ENCODE results near the gene TMEM232.

Gene TMEM232

DNA sequence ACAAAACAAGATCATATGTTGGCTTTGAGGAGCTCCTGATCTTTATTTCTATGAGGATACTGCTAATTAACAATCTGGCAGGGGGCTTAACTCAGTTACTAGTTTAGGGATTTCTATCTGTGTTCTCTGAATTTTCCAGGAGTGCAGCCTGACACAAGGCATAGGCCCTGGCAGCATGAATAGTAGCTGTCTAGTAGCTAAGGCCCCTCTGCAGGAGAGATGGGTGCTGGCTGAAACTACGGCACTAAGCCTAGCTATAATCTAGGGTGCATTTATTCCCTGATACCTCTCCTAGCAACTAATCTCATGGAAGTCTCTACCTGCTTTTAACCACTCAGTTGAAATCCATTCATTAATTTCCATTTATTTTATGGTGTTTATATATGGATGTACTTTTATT is 268.2 kb downstream of the TMEM232 start:
- 89% methylated on average over 1 of the region's 1 CpG for WGBS
- Histone ChIP-seq H3K9ac (ENCODE audit: low read depth, low read length) (no peak overlapping the region), H3K4me1 (ENCODE audit: insufficient read depth, low read length) (no peaks in the 10 kb centered on the region), H3K27ac (ENCODE audit: low read depth, low read length) (no peak overlapping the region), H3K27me3 (ENCODE audit: insufficient read depth, low read length) (no peaks in the 10 kb centered on the region), H3K4me3 (ENCODE audit: low read length) (no peak overlapping the region), H3K36me3 (ENCODE audit: insufficient read depth, low read length) (no peaks in the 10 kb centered on the region), H3K9me3 (ENCODE audit: insufficient read depth, low read depth, low read length) (no peaks in the 10 kb centered on the region)

- no peaks in the 10 kb centered on the region for H3K9me3 ChIP-seq (ENCODE audit: insufficient read depth, low read depth, low read length)
- H3K27me3 ChIP-seq (ENCODE audit: insufficient read depth, low read length) = no peaks in the 10 kb centered on the region
- H3K9ac ChIP-seq (ENCODE audit: low read depth, low read length) = no peak overlapping the region
- WGBS = 94% methylated on average over 4 of the region's 4 CpGs
- H3K4me1 ChIP-seq (ENCODE audit: insufficient read depth, low read length) = no peaks in the 10 kb centered on the region
- H3K4me3 ChIP-seq (ENCODE audit: low read length) = no peak overlapping the region
- H3K27ac ChIP-seq (ENCODE audit: low read depth, low read length) = no peak overlapping the region
- H3K36me3 ChIP-seq (ENCODE audit: insufficient read depth, low read length) = no peaks in the 10 kb centered on the region
These were observed 283.6 kb downstream of the TMEM232 start for GRCh38 chr5:110442856-110443255.

DNA sequence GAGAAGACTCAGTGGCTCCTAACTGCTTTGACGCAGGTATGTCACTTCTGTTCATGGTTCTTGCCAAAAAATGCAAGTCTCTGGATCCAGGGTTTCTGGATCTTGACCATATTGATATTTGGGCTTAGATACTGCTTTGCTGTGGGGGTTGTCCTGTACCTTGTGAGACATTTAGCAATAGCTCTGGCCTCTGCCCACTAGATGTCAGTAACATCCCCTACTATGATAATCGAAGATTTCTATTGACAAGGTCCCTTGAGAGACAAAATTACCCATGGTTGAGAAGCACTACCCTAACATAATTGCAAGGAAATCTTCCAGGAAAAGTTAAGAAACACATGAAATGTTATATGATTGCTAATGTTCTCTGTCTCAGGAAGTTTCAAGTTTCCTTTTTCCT is 285.4 kb downstream of the TMEM232 start:
- Histone ChIP-seq H3K9me3 (ENCODE audit: insufficient read depth, low read depth, low read length) (no peaks in the 10 kb centered on the region), H3K4me3 (ENCODE audit: low read length) (no peak overlapping the region), H3K27ac (ENCODE audit: low read depth, low read length) (no peak overlapping the region), H3K4me1 (ENCODE audit: insufficient read depth, low read length) (no peaks in the 10 kb centered on the region), H3K9ac (ENCODE audit: low read depth, low read length) (no peak overlapping the region), H3K36me3 (ENCODE audit: insufficient read depth, low read length) (no peaks in the 10 kb centered on the region), H3K27me3 (ENCODE audit: insufficient read depth, low read length) (no peaks in the 10 kb centered on the region)
- 56% methylated on average over 2 of the region's 2 CpGs for WGBS

DNA sequence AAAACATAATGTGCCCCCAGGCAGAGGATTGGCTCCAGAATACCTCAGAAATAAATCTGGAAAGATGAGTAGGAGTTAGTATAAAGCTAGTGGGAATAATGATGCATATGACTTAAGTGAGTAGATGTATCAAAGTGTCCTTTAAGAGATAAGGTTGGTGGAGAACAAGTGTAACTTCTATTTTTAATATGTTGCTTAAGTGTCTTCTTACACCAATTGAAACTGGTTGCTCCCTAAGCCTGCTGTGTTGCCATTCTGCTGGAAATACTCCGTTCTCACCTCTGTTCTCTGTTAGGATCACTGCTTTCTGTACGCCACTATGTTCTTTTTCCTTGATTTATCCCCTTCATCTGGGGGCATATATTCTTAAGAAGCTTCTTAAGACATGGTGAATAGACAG is 286.4 kb downstream of the TMEM232 start:
- no peaks in the 10 kb centered on the region for H3K4me1 ChIP-seq (ENCODE audit: insufficient read depth, low read length)
- H3K27ac ChIP-seq (ENCODE audit: low read depth, low read length) = no peak overlapping the region
- no peak overlapping the region for H3K9ac ChIP-seq (ENCODE audit: low read depth, low read length)
- H3K4me3 ChIP-seq (ENCODE audit: low read length) = no peak overlapping the region
- no peaks in the 10 kb centered on the region for H3K9me3 ChIP-seq (ENCODE audit: insufficient read depth, low read depth, low read length)
- H3K36me3 ChIP-seq (ENCODE audit: insufficient read depth, low read length) = no peaks in the 10 kb centered on the region
- no peaks in the 10 kb centered on the region for H3K27me3 ChIP-seq (ENCODE audit: insufficient read depth, low read length)
- WGBS = 86% methylated on average over 2 of the region's 2 CpGs

- 86% methylated on average over 2 of the region's 3 CpGs for WGBS
These were observed 287.2 kb downstream of the TMEM232 start for GRCh38 chr5:110439296-110439695.

GRCh38 chr5:110435207-110435606 is 291.3 kb downstream of the TMEM232 start:
- no peaks in the 10 kb centered on the region for H3K4me1 ChIP-seq (ENCODE audit: insufficient read depth, low read length)
- H3K27me3 ChIP-seq (ENCODE audit: insufficient read depth, low read length) = no peaks in the 10 kb centered on the region
- H3K4me3 ChIP-seq (ENCODE audit: low read length) = no peak overlapping the region

More at GRCh38 chr5:110439296-110439695, 287.2 kb downstream of the TMEM232 start:
- Histone ChIP-seq H3K27me3 (ENCODE audit: insufficient read depth, low read length) (no peaks in the 10 kb centered on the region), H3K9me3 (ENCODE audit: insufficient read depth, low read depth, low read length) (no peaks in the 10 kb centered on the region), H3K4me3 (ENCODE audit: low read length) (no peak overlapping the region), H3K9ac (ENCODE audit: low read depth, low read length) (no peak overlapping the region), H3K27ac (ENCODE audit: low read depth, low read length) (no peak overlapping the region), H3K4me1 (ENCODE audit: insufficient read depth, low read length) (no peaks in the 10 kb centered on the region), H3K36me3 (ENCODE audit: insufficient read depth, low read length) (no peaks in the 10 kb centered on the region)

DNA sequence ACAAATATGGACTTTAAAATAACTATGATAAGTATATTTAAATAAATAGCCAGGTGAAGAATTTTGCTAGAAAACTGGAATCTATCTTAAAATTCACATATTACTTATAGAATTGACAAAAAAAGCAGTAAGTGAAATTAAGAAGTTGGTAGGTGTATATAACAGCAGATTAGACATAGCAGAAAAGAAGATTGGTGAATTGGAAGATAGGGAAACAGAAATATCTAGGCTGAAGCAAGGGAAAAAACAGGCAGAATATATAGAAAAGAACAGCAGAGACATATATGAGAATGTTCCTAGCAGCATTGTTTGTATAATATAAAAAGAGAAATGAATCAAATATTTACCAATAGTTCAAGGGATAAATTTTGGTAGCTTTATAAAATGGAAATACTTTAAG is 294.9 kb downstream of the TMEM232 start:
- no peak overlapping the region for H3K9ac ChIP-seq (ENCODE audit: low read depth, low read length)
- no peak overlapping the region for H3K4me3 ChIP-seq (ENCODE audit: low read length)
- H3K9me3 ChIP-seq (ENCODE audit: insufficient read depth, low read depth, low read length) = peaks cover 5% of the 10 kb centered on the region; the same call in 1 of the 2 replicates
- no peaks in the 10 kb centered on the region for H3K4me1 ChIP-seq (ENCODE audit: insufficient read depth, low read length)
- no peak overlapping the region for H3K27ac ChIP-seq (ENCODE audit: low read depth, low read length)
- no peaks in the 10 kb centered on the region for H3K36me3 ChIP-seq (ENCODE audit: insufficient read depth, low read length)
- no peaks in the 10 kb centered on the region for H3K27me3 ChIP-seq (ENCODE audit: insufficient read depth, low read length)

More at GRCh38 chr5:110435207-110435606, 291.3 kb downstream of the TMEM232 start:
- Histone ChIP-seq H3K9ac (ENCODE audit: low read depth, low read length) (no peak overlapping the region), H3K27ac (ENCODE audit: low read depth, low read length) (no peak overlapping the region), H3K9me3 (ENCODE audit: insufficient read depth, low read depth, low read length) (peaks cover 5% of the 10 kb centered on the region; the same call in 1 of the 2 replicates), H3K36me3 (ENCODE audit: insufficient read depth, low read length) (no peaks in the 10 kb centered on the region)
- WGBS = 100% methylated on average over 1 of the region's 2 CpGs

DNA sequence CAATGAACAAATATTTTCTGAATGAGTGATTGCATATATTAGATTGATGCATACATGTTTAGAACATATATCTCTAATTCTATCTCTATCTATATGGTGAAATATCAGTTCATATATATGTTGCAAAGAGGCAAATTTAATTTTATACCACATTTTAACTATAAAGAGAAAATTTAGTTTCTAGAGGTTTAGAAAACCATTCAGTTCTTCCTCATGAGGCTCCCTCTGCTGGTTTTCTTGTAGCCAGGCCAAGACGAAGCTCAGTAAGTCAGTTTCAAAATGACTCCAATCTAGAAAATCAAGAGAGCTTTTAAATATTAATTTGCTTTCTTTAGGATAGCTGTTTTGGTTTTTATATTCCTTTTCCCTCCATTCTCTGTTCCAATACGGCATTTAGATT is 312.1 kb downstream of the TMEM232 start:
- Histone ChIP-seq H3K9ac (ENCODE audit: low read depth, low read length) (no peak overlapping the region), H3K4me3 (ENCODE audit: low read length) (no peak overlapping the region), H3K9me3 (ENCODE audit: insufficient read depth, low read depth, low read length) (no peaks in the 10 kb centered on the region), H3K27me3 (ENCODE audit: insufficient read depth, low read length) (no peaks in the 10 kb centered on the region), H3K27ac (ENCODE audit: low read depth, low read length) (no peak overlapping the region), H3K4me1 (ENCODE audit: insufficient read depth, low read length) (peaks cover 4% of the 10 kb centered on the region; the same call in 1 of the 2 replicates), H3K36me3 (ENCODE audit: insufficient read depth, low read length) (no peaks in the 10 kb centered on the region)
- 25% methylated on average over 1 of the region's 2 CpGs for WGBS

DNA sequence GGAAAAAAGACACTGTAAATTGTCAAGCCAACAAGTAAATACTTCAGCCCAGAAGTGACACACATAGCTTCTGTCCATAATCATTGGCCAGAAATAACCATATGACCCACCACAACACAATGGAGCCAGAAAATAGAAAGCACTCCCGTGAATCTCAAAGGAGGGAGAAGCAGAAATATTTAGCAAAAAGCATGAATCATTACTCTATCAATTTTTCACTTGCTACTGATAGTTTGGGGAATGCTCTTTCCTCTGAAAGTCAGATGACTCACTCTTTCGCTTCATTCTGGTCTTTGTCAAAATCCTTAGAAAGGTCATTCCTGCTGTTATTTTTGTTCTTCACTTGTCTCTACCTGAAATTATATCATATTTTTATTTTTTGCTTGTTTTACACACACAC is 312.6 kb downstream of the TMEM232 start:
- Histone ChIP-seq H3K9ac (ENCODE audit: low read depth, low read length) (no peak overlapping the region), H3K9me3 (ENCODE audit: insufficient read depth, low read depth, low read length) (no peaks in the 10 kb centered on the region), H3K27me3 (ENCODE audit: insufficient read depth, low read length) (no peaks in the 10 kb centered on the region), H3K4me1 (ENCODE audit: insufficient read depth, low read length) (peaks cover 4% of the 10 kb centered on the region; the same call in 1 of the 2 replicates), H3K36me3 (ENCODE audit: insufficient read depth, low read length) (no peaks in the 10 kb centered on the region), H3K27ac (ENCODE audit: low read depth, low read length) (no peak overlapping the region), H3K4me3 (ENCODE audit: low read length) (no peak overlapping the region)
- WGBS = 90% methylated on average over 2 of the region's 2 CpGs

- 92% methylated on average over 3 of the region's 3 CpGs for WGBS
- H3K36me3 ChIP-seq (ENCODE audit: insufficient read depth, low read length) = no peaks in the 10 kb centered on the region
- no peak overlapping the region for H3K27ac ChIP-seq (ENCODE audit: low read depth, low read length)
- no peak overlapping the region for H3K4me3 ChIP-seq (ENCODE audit: low read length)
- peaks cover 4% of the 10 kb centered on the region; the same call in 1 of the 2 replicates for H3K4me1 ChIP-seq (ENCODE audit: insufficient read depth, low read length)
- no peaks in the 10 kb centered on the region for H3K9me3 ChIP-seq (ENCODE audit: insufficient read depth, low read depth, low read length)
- no peaks in the 10 kb centered on the region for H3K27me3 ChIP-seq (ENCODE audit: insufficient read depth, low read length)
- H3K9ac ChIP-seq (ENCODE audit: low read depth, low read length) = no peak overlapping the region
These were observed 316.9 kb downstream of the TMEM232 start for GRCh38 chr5:110409571-110409970.

- H3K27ac ChIP-seq (ENCODE audit: low read depth, low read length) = no peak overlapping the region
- no peak overlapping the region for H3K9ac ChIP-seq (ENCODE audit: low read depth, low read length)
- H3K36me3 ChIP-seq (ENCODE audit: insufficient read depth, low read length) = no peaks in the 10 kb centered on the region
- H3K27me3 ChIP-seq (ENCODE audit: insufficient read depth, low read length) = no peaks in the 10 kb centered on the region
- no peaks in the 10 kb centered on the region for H3K9me3 ChIP-seq (ENCODE audit: insufficient read depth, low read depth, low read length)
- no peak overlapping the region for H3K4me3 ChIP-seq (ENCODE audit: low read length)
- 89% methylated on average over 1 of the region's 1 CpG for WGBS
- no peaks in the 10 kb centered on the region for H3K4me1 ChIP-seq (ENCODE audit: insufficient read depth, low read length)
These were observed 323.9 kb downstream of the TMEM232 start for GRCh38 chr5:110402562-110402961.

GRCh38 chr5:110401881-110402280 is 324.6 kb downstream of the TMEM232 start:
- no peak overlapping the region for H3K9ac ChIP-seq (ENCODE audit: low read depth, low read length)
- H3K4me3 ChIP-seq (ENCODE audit: low read length) = no peak overlapping the region
- 90% methylated on average over 4 of the region's 4 CpGs for WGBS
- H3K27me3 ChIP-seq (ENCODE audit: insufficient read depth, low read length) = no peaks in the 10 kb centered on the region
- no peaks in the 10 kb centered on the region for H3K4me1 ChIP-seq (ENCODE audit: insufficient read depth, low read length)
- no peaks in the 10 kb centered on the region for H3K9me3 ChIP-seq (ENCODE audit: insufficient read depth, low read depth, low read length)
- H3K36me3 ChIP-seq (ENCODE audit: insufficient read depth, low read length) = no peaks in the 10 kb centered on the region
- no peak overlapping the region for H3K27ac ChIP-seq (ENCODE audit: low read depth, low read length)
